KOPT-K1 (cell line): ENCODE measurements around the gene EIF5A2.

Source experiments
- H3K27ac ChIP-seq: fragments of 200-600 bp; sonication (generic); 2 replicates; pipeline ENCODE4 v1.5.1; 2016; ENCODE audit warnings: antibody characterized with exemption, mild to moderate bottlenecking, low read depth, low read length; ENCODE audit not compliant: poor library complexity, severe bottlenecking
- H3K36me3 ChIP-seq: fragments of 200-600 bp; sonication (generic); 2 replicates; pipeline ENCODE4 v1.5.1; 2017; ENCODE audit warnings: antibody characterized with exemption, mild to moderate bottlenecking, low read length, moderate library complexity; ENCODE audit not compliant: insufficient read depth
- H3K9me3 ChIP-seq: fragments of 200-600 bp; sonication (generic); 2 replicates; pipeline ENCODE4 v1.5.1; 2017; ENCODE audit warnings: antibody characterized with exemption, low read length, mild to moderate bottlenecking; ENCODE audit not compliant: insufficient read depth, poor library complexity, severe bottlenecking

The EIF5A2 gene

GRCh38 chr3:170844377-170844776 is 64.1 kb downstream of the EIF5A2 start:
- no peak overlapping the region for H3K27ac ChIP-seq
- H3K36me3 ChIP-seq: no peaks in the 10 kb centered on the region
- peaks cover 5% of the 10 kb centered on the region for H3K9me3 ChIP-seq

DNA sequence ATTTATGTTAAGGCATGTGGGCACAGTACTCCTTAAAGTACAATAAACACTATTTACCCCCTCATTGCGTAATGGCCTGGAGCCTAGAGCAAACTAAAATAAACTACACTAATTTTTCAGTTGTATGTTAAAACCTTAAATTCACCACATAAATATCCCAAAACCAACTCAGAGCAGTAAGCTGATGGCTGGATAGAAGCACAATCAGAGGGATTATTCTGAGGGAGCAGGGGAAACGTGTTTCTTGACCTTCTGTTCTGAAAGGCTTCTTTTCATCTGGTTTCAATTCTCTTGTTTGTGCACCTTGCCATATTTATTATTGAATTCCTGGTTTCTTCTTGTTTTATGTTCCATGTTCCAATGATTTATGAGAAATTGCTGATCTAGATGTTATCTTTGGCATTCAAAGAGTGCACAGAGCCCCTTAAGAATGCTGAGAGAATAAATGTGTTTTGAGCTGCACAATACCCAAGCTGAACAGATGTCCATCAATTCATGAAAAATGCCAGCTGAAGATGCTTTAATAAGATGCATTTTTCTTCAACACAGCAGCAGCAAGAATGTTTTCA is 68.1 kb downstream of the EIF5A2 start:
- H3K27ac ChIP-seq: no peak overlapping the region

DNA sequence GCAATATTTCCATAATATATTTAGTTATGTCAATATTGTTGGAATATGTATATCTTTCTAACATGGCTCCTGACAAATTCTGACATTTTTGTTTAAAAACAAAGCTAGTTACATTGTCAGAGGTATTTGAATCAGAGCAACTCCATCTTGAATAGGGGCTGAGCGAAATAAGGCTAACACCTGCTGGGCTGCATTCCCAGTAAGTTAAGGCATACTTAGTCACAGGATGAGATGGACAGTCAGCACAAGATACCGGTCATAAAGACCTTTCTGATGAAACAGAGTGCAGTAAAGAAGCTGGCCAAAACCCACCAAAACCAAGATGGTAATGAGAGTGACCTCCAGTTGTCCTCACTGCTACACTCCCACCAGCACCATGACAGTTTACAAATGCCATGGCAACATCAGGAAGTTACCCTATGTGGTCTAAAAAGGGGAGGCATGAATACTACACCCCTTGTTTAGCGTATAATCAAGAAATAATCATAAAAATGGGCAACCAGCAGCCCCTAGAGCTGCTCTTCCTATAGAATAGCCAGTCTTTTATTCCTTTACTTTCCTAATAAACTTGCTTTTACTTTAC is 68.8 kb downstream of the EIF5A2 start:
- Histone ChIP-seq H3K27ac (no peak overlapping the region), H3K9me3 (peaks cover 3% of the 10 kb centered on the region), H3K36me3 (no peaks in the 10 kb centered on the region)

More for the DNA sequence above, 68.1 kb downstream of the EIF5A2 start:
- Histone ChIP-seq H3K36me3 (no peaks in the 10 kb centered on the region), H3K9me3 (peaks cover 5% of the 10 kb centered on the region)
